ENCODE measurements around the gene DBET.
A peak's percentile ranks its signal among the peaks of the same experiment; 100 is the strongest.
"Not testable (repeated sequence)": the region's sequence is repeated elsewhere in the genome, so short reads cannot be mapped to it uniquely, and the experiment has no call there.

Gene DBET

DNA sequence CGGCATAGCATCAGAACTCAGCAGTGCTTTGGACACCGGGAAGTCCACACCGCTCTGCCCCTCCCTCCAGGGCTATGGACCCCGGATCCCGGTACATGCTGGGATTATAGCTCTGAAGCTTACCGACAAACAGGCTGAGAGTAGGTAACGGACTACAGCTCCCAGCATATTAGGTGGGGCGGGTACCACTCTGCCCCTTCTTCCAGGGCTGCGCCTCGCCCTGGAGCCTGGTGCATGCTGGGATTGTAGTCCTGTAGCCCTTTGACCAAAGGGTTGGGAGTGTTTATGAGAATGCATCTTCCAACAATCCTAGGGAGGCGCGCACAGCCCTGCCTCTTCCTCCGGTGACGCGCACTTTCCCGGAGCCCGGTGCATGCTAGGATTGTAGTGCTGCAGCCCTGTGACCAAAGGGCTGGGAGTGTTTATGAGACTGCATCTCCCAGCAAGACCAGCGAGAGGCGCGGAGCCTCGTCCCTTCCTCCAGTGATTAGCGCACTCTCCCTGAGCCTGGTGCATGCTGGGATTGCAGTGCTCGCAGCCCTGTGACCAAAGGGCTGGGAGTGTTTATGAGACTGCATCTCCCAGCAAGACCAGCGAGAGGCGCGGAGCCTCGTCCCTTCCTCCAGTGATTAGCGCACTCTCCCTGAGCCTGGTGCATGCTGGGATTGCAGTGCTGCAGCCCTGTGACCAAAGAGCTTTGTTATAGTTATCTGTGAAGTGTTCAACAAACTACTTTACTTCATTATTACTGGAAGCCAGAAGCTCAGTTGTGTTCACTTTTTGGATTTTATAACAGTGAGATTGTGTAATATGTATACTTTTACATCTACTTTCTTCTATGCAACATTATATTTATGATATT lies 14.7 kb upstream of the DBET start:
- not testable (repeated sequence) for DNase-seq

DNA sequence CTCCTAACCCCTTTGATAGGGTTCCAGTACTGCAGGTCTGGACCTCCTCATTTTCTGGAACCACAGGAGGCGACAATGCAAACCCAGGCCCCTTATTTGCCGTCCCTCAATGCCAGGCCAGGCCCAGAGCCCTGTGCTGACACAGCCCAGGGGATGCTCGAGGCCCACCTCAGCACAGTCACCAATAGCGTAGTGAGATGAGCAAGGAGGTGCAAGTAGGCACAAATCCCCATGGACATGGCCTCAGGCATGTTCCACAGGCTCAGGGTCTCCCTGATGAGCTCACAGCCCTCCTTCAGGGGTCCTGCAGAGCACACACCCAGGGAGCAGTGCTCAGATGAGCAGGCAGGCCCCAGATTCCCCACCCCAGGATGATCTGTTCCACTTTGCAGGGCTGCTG lies 5.3 kb upstream of the DBET start:
- DNase-seq = not testable (repeated sequence)

DNA sequence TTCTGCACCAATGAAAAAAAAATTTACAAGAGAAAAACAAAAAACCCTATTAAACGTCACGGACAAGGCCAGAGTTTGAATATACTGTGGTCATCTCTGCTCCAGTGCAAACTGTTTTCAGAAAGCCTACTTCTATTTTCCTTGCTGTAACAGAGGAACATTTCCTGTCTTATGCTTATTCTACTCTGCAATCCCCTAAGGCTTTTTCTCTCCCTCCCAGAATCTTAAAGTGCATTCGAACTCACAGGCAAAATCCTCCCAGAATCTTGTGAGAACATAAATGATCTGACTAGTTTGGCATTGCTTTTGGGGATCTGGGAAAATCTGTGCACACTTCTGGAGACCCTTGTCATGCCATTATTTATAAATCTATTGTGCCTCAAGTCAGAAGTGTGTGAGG lies 503 bp downstream of the DBET start:
- DNase-seq = not testable (repeated sequence)

DNA sequence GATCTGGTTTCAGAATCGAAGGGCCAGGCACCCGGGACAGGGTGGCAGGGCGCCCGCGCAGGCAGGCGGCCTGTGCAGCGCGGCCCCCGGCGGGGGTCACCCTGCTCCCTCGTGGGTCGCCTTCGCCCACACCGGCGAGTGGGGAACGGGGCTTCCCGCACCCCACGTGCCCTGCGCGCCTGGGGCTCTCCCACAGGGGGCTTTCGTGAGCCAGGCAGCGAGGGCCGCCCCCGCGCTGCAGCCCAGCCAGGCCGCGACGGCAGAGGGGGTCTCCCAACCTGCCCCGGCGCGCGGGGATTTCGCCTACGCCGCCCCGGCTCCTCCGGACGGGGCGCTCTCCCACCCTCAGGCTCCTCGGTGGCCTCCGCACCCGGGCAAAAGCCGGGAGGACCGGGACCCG lies 4.0 kb downstream of the DBET start:
- DNase-seq = not testable (repeated sequence)

DNA sequence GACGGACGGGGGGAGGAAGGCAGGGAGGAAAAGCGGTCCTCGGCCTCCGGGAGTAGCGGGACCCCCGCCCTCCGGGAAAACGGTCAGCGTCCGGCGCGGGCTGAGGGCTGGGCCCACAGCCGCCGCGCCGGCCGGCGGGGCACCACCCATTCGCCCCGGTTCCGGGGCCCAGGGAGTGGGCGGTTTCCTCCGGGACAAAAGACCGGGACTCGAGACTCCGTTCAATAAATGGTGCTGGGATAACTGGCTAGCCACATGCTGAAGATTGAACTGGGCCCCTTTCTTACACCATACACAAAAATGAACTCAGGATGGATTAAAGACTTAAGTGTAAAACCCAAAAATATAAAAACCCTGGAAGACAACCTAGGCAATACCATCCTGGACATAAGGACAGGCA lies 28.8 kb downstream of the DBET start:
- DNase-seq = not testable (repeated sequence)

DNA sequence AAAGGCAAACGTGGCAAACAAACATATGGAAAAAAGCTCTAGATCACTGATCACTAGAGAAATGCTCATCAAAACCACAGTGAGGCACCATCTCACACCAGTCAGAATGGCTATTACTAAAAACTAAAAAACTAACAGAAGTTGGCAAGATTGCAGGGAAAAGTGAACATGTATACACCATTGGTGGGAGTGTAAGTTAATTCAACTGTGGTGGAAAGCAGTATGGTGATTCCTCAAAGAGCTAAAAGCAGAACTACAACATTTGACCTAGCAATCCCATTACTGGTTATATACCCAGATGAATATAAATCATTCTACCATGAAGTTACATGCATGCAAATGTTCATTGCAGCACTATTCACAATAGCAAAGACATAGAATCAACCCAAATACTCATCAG lies 29.7 kb downstream of the DBET start:
- not testable (repeated sequence) for DNase-seq

DNA sequence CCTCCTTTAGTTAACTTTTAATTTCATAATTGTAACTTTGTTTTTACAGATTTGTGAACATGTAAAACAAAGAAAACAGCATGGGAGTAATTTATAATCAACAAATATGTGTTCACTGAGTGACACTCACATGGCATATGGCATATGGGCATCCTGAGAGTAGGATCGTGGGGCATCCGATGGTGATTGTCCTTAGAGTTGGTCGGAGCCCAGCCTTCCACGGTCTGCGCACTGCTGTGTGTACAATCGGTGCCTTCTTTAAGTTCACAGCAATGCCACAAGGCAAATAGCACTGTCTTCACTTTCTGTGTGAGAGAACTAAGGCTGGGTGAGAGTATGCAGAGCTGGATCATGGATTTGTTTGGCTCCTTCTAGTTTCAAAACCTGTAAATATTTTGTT lies 31.0 kb downstream of the DBET start:
- not testable (repeated sequence) for DNase-seq

DNA sequence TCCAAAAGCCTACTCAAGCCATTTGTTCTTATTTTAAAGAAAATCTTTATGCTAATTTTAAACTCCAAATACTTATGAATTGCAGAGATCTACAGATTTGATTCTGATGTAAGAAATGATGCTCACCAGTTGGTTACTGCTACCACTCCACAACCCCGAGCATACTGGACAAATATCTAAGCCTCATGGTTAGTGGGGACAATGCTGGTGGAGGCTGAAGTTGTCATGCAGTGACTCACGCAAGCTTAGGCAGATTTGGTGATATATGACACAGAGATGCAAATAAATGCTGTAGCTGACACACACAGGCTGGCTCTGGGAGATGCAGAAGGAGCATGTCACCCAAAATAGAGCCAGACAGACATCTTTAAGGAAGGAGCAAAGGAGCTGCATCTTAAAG lies 35.3 kb downstream of the DBET start:
- DNase-seq = not testable (repeated sequence)

DNA sequence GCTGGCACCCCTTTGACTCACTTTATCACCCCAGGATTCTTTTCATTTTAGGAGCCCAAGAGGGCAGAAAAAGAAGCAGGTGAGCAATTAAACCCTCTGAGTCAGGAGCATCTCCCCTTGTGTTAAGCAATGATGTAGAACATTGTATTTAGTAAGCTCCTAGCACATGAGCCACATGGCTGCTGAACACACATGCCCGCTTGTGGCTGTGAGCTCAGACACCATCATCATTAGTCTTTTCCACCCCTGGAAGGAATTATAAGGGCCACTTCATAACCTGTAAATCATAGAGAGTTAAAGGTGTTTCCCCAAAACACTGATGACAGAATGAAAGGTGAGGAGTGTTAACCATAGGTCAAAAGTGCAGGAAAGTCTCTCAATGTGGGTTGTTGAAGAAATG lies 37.2 kb downstream of the DBET start:
- not testable (repeated sequence) for DNase-seq

DNA sequence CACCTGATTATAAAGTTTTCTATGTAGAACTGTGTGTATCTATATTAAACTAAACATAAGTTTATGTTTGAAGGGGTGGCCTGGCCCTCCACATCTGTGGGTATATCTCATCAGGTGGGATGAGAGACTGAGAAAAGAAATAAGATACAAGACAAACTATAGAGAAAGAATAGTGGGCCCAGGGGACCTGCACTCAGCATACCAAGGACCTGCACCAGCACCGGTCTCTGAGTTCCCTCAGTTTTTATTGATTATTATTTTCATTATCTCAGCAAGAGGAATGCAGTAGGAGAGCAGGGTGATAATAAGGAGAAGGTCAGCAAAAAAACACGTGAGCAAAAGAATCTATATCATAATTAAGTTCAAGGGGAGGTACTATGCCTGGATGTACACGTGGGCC lies 41.9 kb downstream of the DBET start:
- not testable (repeated sequence) for DNase-seq

GRCh38 chr4:190106611-190107480 lies 42.5 kb downstream of the DBET start:
- peak; percentile 25 for DNase-seq

- peak; percentile 22 for DNase-seq
Observed at GRCh38 chr4:190107766-190108485, 43.6 kb downstream of the DBET start.

DNA sequence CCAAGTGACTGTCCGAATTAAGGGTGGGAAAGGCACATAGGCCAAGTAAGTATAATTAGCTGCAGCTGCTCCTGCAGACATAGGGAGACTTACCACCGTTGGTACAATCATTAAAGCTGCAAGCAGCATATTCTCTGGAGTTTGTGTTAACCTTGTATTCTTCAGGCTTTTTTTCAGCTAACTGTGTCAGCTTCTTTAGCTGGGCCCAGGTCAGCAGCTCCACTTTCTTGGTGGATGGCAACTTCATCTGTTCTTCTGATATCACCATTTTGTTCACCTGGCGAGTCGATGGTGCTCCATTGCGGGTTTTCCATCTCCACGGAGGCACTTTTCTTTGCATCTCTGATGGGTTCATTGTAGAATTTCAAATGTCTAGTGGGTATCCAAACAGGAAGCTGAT lies 44.5 kb downstream of the DBET start:
- DNase-seq = peak; percentile 25

DNA sequence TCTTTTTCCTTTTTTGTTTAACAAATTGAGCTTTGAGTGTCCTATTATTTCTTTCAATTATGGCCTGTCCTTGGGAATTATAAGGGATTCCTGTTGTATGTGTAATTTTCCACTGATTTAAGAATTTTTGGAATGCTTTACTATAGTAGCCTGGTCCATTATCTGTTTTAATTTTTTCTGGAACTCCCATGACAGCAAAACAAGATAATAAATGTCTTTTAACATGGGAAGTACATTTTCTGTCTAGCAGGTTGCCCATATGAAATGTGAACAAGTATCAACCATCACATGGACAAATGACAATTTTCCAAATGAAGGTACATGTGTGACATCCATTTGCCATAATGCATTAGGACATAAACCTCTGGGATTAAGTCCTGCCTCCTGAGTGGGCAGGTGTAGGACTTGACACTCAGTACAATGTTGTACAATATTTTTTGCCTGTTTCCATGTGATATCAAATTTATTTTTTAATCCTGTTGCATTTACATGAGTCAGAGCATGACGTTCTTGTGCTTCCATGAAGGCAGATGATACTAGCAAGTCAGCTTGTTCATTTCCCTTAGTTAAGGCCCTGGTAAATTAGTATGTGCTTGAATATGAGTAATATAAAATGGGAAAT lies 45.2 kb downstream of the DBET start:
- DNase-seq = not testable (repeated sequence)

DNA sequence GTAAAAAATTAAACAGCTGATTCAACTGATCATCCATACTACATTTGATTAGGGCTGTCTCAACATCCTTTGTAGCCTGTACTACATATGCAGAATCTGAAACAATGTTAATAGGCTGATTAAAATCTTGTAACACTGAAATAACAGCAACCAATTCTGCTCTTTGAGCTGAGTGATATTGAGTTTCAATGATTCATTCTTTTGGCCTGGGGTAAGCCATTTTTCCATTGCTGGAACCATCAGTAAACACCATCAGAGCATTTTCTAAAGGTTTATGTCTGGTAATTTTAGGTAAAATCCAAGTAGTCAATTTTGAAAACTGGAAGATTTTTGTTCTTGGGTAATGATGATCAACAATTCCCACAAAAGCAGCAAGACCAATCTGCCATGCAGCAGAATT lies 45.7 kb downstream of the DBET start:
- DNase-seq = not testable (repeated sequence)

DNA sequence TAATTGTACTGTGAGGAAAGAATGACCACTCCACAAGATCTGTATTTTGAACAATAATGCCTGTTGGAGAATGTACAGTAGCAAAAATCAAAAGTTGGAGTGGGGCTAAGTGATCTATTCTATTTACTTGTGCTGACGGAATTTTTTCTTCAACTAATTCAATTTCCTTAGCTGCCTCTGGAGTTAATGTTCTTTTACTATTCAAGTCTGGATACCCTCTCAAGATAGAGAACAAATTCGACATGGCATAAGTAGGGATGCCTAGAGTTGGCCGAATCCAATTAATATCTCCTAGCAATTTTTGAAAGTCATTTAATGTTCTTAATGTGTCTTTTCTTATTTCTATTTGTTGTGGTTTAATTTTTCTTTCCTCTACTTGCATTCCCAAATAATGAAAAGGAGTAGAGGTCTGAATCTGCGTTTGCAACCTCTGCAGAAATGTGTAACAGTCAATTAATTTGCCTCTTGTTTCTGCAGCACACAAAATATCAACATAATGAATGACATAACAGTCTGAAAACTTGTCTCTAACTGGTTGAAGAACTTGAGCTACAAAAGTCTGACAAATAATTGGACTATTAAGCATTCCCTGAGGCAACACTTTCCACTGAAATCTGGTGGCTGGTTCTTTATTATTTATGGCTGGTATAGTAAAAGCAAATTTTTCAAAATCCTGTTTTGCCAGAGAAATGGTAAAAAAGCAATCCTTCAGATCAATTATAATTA lies 46.4 kb downstream of the DBET start:
- not testable (repeated sequence) for DNase-seq

DNA sequence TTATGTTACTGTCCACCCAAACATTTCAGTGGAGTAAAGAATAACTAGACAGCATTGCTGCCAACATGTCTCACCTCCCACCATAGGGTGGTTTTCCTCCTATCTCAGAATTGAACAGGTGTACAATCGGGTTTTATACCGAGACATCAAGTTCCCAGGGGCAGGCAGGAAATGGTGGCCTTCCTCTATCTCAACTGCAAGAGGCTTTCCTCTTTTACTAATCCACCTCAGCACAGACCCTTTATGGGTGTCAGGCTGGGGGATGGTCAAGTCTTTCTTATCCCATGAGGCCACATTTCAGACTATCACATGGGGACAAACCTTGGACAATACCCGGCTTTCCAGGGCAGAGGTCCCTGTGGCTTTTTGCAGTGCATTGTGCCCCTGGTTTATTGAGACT lies 48.6 kb downstream of the DBET start:
- not testable (repeated sequence) for DNase-seq

- not testable (repeated sequence) for DNase-seq
Observed at GRCh38 chr4:190114991-190115390, 50.7 kb downstream of the DBET start.

Measured in stimulated activated CD8-positive, alpha-beta memory T cell treated with anti-CD3 and anti-CD28 coated beads, Interleukin-4, amount 100 ng/mL, for 48 hours (primary cell).